ENCODE data around the gene MAP6D1. TPM values are rescaled to one million over a fixed set of nuclear protein-coding genes. Genes with fewer than 3 reads are reported as not detected.

MAP6D1 gene
- total RNA-seq, 1 donor from 2014 or later = 2.9 TPM

DNA sequence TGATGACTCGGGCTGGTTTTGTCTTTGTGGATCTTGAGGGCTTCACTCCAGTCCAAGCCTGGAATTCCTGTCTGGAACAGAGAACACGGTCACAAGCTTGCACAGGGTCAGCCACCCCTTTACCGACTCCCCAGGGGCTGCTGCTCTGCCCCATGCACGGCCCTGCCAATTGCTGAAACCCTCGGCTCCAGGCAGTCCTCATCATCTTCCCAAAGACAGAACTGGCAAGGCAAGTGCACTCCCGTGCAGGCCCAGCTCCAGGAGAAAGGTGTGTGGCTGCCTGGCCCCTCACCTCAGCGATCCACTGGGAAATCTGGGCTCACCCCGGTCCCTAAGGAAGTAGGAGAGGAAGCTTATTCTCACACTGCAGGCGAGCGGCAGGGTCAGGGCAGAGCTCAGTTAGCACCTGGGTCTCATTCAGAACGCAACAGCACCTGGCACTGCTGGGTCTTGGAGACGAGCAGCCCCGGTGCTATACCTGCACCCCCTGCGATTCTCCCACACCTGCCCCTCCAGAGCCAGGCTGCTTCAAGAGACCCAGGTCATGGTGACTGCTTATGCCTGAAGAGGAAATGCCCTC lies 7.2 kb downstream of the MAP6D1 start:
- DNase-seq (ENCODE audit: low spot score) = no peak
- Mint-ChIP-seq H3K36me3 (ENCODE audit: low read depth) (peaks cover 8% of the 10 kb centered on the region), H3K4me1 (ENCODE audit: low read depth) (peaks cover 7% of the 10 kb centered on the region), H3K4me3 (ENCODE audit: low read depth) (no peak overlapping the region), H3K9me3 (no peaks in the 10 kb centered on the region), H3K27ac (no peak overlapping the region), H3K27me3 (ENCODE audit: low read depth) (peaks cover 3% of the 10 kb centered on the region)
- intact Hi-C loops (cut with micrococcal nuclease) = no loop called here

- intact Hi-C loops (cut with micrococcal nuclease) = no loop called here
- Mint-ChIP-seq H3K27ac (no peak overlapping the region), H3K36me3 (ENCODE audit: low read depth) (peaks cover 8% of the 10 kb centered on the region), H3K9me3 (no peaks in the 10 kb centered on the region), H3K27me3 (ENCODE audit: low read depth) (peaks cover 3% of the 10 kb centered on the region), H3K4me3 (ENCODE audit: low read depth) (no peak overlapping the region), H3K4me1 (ENCODE audit: low read depth) (peaks cover 7% of the 10 kb centered on the region)
- DNase-seq (ENCODE audit: low spot score) = no peak
These were observed 7.7 kb downstream of the MAP6D1 start for GRCh38 chr3:183817639-183818038.

- no peak for DNase-seq (ENCODE audit: low spot score)
- Mint-ChIP-seq H3K9me3 (no peaks in the 10 kb centered on the region), H3K4me1 (ENCODE audit: low read depth) (peaks cover 7% of the 10 kb centered on the region), H3K4me3 (ENCODE audit: low read depth) (no peak overlapping the region), H3K27ac (peak overlapping the region; percentile 24), H3K27me3 (ENCODE audit: low read depth) (no peaks in the 10 kb centered on the region), H3K36me3 (ENCODE audit: low read depth) (peaks cover 8% of the 10 kb centered on the region)
- intact Hi-C loops (cut with micrococcal nuclease) = no loop called here
These were observed 8.5 kb downstream of the MAP6D1 start for GRCh38 chr3:183816681-183817510.

DNA sequence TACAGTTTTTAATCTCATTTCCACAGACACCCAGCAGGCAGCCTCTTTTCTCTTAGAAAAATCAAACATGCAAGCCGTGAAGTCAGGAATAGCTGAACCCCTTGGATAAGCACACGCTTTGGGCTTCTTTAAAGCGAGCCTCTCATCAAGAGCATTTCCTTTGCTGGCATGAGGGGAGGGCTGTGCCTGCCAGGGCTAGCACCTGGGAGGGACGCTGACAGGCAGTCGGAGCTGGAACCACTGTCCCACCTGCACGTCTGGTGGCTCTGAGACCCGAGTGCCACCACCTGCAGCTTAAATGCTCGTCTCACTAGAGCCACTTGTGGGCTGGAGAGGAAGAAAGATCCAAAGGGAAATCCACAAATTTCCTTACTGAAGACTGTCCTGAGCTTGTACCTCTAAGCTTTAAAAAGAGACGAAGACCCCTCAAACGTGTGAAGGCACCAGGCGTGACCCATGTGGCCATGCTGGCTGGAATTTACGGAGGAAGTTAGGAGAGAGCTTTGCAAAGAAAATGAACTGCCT lies 9.4 kb downstream of the MAP6D1 start:
- intact Hi-C loops (cut with micrococcal nuclease) = no loop called here
- Mint-ChIP-seq H3K9me3 (no peaks in the 10 kb centered on the region), H3K4me3 (ENCODE audit: low read depth) (no peak overlapping the region), H3K27me3 (ENCODE audit: low read depth) (no peaks in the 10 kb centered on the region), H3K36me3 (ENCODE audit: low read depth) (peaks cover 17% of the 10 kb centered on the region), H3K27ac (peak overlapping the region; percentile 24), H3K4me1 (ENCODE audit: low read depth) (peaks cover 7% of the 10 kb centered on the region)
- no peak for DNase-seq (ENCODE audit: low spot score)

DNA sequence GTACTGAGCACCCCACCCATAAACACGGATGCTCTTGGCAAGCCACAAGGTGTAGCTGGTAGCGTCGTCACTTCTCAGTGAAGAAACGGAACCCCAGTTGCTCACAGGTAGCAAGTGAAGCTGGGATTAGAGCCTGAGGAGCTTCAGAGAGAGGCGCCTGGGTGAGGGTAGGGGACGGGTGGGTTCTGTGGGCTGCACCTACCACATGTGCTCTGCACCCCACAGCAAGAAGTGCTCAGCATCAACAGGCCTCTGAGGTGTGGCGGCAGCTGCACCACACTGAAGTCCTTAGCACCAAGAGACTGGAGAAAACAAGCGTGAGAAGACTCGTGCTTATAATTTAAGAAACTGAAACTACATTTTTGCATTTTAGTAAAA lies 9.8 kb downstream of the MAP6D1 start:
- no peaks in the 10 kb centered on the region for H3K9me3 Mint-ChIP-seq
- no peak overlapping the region for H3K27ac Mint-ChIP-seq
- intact Hi-C loops (cut with micrococcal nuclease) = no loop called here
- H3K4me3 Mint-ChIP-seq (ENCODE audit: low read depth) = no peak overlapping the region
- H3K27me3 Mint-ChIP-seq (ENCODE audit: low read depth) = no peaks in the 10 kb centered on the region
- DNase-seq (ENCODE audit: low spot score) = no peak
- peaks cover 7% of the 10 kb centered on the region for H3K4me1 Mint-ChIP-seq (ENCODE audit: low read depth)
- H3K36me3 Mint-ChIP-seq (ENCODE audit: low read depth) = peaks cover 21% of the 10 kb centered on the region

GRCh38 chr3:183814240-183814639 lies 11.1 kb downstream of the MAP6D1 start:
- peaks cover 7% of the 10 kb centered on the region for H3K4me1 Mint-ChIP-seq (ENCODE audit: low read depth)
- H3K4me3 Mint-ChIP-seq (ENCODE audit: low read depth) = no peak overlapping the region
- H3K36me3 Mint-ChIP-seq (ENCODE audit: low read depth) = peaks cover 29% of the 10 kb centered on the region
- H3K27ac Mint-ChIP-seq = peak overlapping the region; percentile 55
- no peaks in the 10 kb centered on the region for H3K9me3 Mint-ChIP-seq
- intact Hi-C loops (cut with micrococcal nuclease) = no loop called here
- no peaks in the 10 kb centered on the region for H3K27me3 Mint-ChIP-seq (ENCODE audit: low read depth)
- no peak for DNase-seq (ENCODE audit: low spot score)

DNA sequence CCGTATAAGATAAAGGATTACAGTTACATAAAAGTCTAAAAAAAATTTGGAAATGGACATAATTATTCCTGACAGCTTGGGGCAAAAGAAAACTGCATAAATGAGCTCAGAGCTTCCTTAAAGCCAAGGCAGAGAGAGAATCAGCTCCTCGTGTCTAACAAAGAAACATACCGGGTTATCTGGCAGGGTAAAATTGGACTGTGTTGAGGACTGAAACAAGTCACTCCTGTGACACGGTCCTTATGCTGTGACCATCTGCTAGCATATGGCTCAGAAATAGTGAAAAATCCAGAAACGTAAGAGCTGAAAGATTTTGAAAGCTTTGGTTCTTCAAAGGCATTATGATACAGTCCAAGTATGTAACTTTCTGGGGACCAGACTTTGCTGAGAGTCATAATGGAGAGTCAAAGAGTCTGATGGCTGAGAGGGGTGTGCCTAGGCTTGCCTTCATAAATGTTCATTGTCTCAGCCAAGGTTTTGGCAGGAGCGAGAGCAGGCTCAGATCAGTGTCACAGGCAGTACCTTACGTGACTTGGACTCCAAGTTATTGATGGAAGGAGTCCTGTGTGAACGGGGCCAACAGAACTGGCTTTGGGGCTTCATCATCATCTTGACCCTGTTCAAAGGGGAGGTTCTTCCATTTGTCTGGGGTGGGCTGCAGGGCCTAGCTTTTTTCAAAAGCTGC lies 12.5 kb downstream of the MAP6D1 start:
- no peak overlapping the region for H3K27ac Mint-ChIP-seq

GRCh38 chr3:183811638-183812037 lies 13.7 kb downstream of the MAP6D1 start:
- intact Hi-C loops (cut with micrococcal nuclease) = no loop called here
- Mint-ChIP-seq H3K27ac (no peak overlapping the region), H3K9me3 (no peaks in the 10 kb centered on the region), H3K4me1 (ENCODE audit: low read depth) (peaks cover 7% of the 10 kb centered on the region), H3K27me3 (ENCODE audit: low read depth) (no peaks in the 10 kb centered on the region), H3K36me3 (ENCODE audit: low read depth) (peaks cover 51% of the 10 kb centered on the region), H3K4me3 (ENCODE audit: low read depth) (no peak overlapping the region)
- no peak for DNase-seq (ENCODE audit: low spot score)

More for the DNA sequence above, 12.5 kb downstream of the MAP6D1 start:
- Mint-ChIP-seq H3K36me3 (ENCODE audit: low read depth) (peaks cover 38% of the 10 kb centered on the region), H3K27me3 (ENCODE audit: low read depth) (no peaks in the 10 kb centered on the region), H3K9me3 (no peaks in the 10 kb centered on the region), H3K4me1 (ENCODE audit: low read depth) (peaks cover 7% of the 10 kb centered on the region), H3K4me3 (ENCODE audit: low read depth) (no peak overlapping the region)
- DNase-seq (ENCODE audit: low spot score) = no peak
- intact Hi-C loops (cut with micrococcal nuclease) = no loop called here

DNA sequence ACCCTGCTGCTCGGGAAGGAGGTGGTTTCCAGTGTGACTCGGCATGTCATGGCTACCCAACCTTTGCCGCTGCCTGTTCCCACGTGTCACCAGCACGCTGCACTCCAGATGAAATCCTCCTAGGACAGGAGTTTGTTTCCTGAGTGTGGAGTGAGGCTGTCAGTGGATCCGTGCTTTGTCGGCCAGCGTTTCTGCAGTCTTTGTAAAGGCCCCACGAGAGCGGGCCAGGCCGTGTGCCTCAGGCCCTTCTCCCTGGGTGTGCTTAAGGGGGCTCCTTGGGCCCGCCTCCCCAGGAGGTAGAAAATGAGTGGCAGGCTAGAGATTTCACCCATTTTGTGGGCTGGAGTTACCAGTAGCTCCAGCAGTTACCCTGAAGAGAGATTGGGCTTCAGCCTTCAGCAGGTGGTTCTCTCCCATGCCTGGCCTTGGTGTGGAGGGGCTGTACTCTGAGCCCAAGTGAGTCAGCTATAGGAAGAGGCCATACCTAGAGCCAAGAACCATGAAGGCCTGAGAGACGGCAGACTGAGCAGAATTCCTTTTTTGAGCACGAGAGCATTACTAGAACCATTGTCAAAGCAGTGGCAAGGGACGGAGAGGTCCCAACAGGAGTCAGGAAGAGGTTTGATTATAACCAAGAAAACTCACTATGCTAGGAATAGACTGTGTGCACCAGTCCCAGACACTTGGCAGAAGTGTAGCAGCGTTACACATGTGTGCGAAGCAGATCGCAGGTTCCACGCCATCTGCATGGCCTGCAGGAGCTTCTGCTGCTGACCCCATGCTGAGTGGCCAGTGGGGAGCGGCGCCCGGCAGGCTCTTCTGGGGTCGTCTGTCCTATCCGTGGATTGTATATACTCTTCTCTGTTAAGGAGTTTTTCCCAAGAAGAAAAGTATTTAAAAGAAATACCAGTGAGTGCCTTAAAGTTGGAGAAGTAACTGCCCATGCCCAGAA lies 14.5 kb downstream of the MAP6D1 start:
- no peak for DNase-seq (ENCODE audit: low spot score)
- H3K36me3 Mint-ChIP-seq (ENCODE audit: low read depth) = peaks cover 51% of the 10 kb centered on the region
- H3K9me3 Mint-ChIP-seq = no peaks in the 10 kb centered on the region
- no peaks in the 10 kb centered on the region for H3K27me3 Mint-ChIP-seq (ENCODE audit: low read depth)
- intact Hi-C loops (cut with micrococcal nuclease) = no loop called here
- H3K4me1 Mint-ChIP-seq (ENCODE audit: low read depth) = peaks cover 4% of the 10 kb centered on the region
- no peak overlapping the region for H3K27ac Mint-ChIP-seq
- no peak overlapping the region for H3K4me3 Mint-ChIP-seq (ENCODE audit: low read depth)

DNA sequence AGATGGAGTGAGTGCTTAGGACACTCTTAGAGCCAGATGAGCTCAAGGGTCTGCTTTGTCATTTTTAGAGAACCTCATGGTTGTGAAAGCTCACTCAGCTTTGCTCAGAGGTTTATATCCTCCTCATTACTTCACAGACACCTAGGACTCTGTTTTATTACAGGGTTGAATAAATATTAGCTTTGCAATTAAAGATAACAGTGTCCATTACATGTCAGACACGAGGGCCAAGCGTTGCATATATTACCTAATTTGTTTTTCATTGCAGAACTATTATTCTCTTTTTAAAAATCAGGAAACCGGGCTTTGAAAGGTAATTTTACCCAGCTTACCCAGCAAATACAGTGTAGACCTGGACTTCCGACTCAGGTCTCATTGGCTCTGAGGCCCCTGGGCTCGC lies 16.1 kb downstream of the MAP6D1 start:
- Mint-ChIP-seq H3K4me1 (ENCODE audit: low read depth) (peaks cover 1% of the 10 kb centered on the region), H3K27ac (no peak overlapping the region), H3K9me3 (no peaks in the 10 kb centered on the region), H3K4me3 (ENCODE audit: low read depth) (no peak overlapping the region), H3K36me3 (ENCODE audit: low read depth) (peaks cover 59% of the 10 kb centered on the region), H3K27me3 (ENCODE audit: low read depth) (no peaks in the 10 kb centered on the region)
- intact Hi-C loops (cut with micrococcal nuclease) = no loop called here
- DNase-seq (ENCODE audit: low spot score) = no peak

GRCh38 chr3:183808355-183808754 lies 17.0 kb downstream of the MAP6D1 start:
- Mint-ChIP-seq H3K27ac (no peak overlapping the region), H3K4me1 (ENCODE audit: low read depth) (no peaks in the 10 kb centered on the region), H3K27me3 (ENCODE audit: low read depth) (no peaks in the 10 kb centered on the region), H3K9me3 (no peaks in the 10 kb centered on the region), H3K36me3 (ENCODE audit: low read depth) (peaks cover 67% of the 10 kb centered on the region), H3K4me3 (ENCODE audit: low read depth) (no peak overlapping the region)
- intact Hi-C loops (cut with micrococcal nuclease) = no loop called here
- DNase-seq (ENCODE audit: low spot score) = no peak

GRCh38 chr3:183807881-183808280 lies 17.5 kb downstream of the MAP6D1 start:
- Mint-ChIP-seq H3K4me3 (ENCODE audit: low read depth) (no peak overlapping the region), H3K27me3 (ENCODE audit: low read depth) (no peaks in the 10 kb centered on the region), H3K4me1 (ENCODE audit: low read depth) (no peaks in the 10 kb centered on the region), H3K27ac (no peak overlapping the region), H3K9me3 (no peaks in the 10 kb centered on the region), H3K36me3 (ENCODE audit: low read depth) (peaks cover 71% of the 10 kb centered on the region)
- intact Hi-C loops (cut with micrococcal nuclease) = no loop called here
- DNase-seq (ENCODE audit: low spot score) = no peak

Data from activated T-helper 2 cell treated with anti-CD3 and anti-CD28 coated beads, Interferon-gamma antibody, Interleukin-2, Interleukin-4, amounts not matched to agents 10 μg/mL and 5 μg/mL and 100 μg/mL, durations not matched to agents 14 hours and 24 hours and 36 hours (primary cell).